ENCODE results near the gene REXO4. TPM values are rescaled to one million over a fixed set of nuclear protein-coding genes. Genes with fewer than 3 reads are reported as not detected.

Gene REXO4
- total and polyA plus RNA-seq, 2 of the 13 experiments (the other 11 are each of a cell fraction or from before 2014, with no cell fraction given): 18.5 to 30.4 TPM

- TF ChIP-seq NFKB2 (CRISPR knock-in tag; IDR thresholded peaks at IDR 0.05; ENCODE audit: borderline replicate concordance) (no peak), RBFOX2 (IDR thresholded peaks at IDR 0.05; ENCODE audit: low read depth, low read length) (peak; percentile 62; the same call in 1 of the 2 replicates), AGO2 (optimal IDR thresholded peaks at IDR 0.05; ENCODE audit: low read depth, low read length) (peak; percentile 62), ZUFSP (CRISPR knock-in tag; IDR thresholded peaks at IDR 0.05; ENCODE audit: borderline replicate concordance) (no peak), TRIM22 (IDR thresholded peaks at IDR 0.05) (no peak)
- no peak for ATAC-seq
- in situ Hi-C loops (cut with HindIII; ENCODE audit: extremely low pct_ligation_motif_present, low pct_unique_long_range_greater_than_20kb) (no loop called here), intact Hi-C loops (cut with micrococcal nuclease; ENCODE audit: unreplicated experiment) (no loop called here)
- H3K4me1 ChIP-seq (ENCODE audit: insufficient read depth, low read length): peaks cover 50% of the 10 kb centered on the region
- no peaks in the 10 kb centered on the region for H3K9me3 ChIP-seq (ENCODE audit: low read length)
- peaks cover 73% of the 10 kb centered on the region for H3K79me2 ChIP-seq (ENCODE audit: insufficient read depth, low read length)
- CTCF ChIA-PET (ENCODE audit: low intra/inter-chr PET ratio, low total read pairs): no interaction called here
- DNase-seq (ENCODE audit: low spot score): no peak
- WGBS (ENCODE audit: low lambda C conversion rate): 98% methylated on average over 17 of the region's 22 CpGs
- no peak overlapping the region for H3K9ac ChIP-seq (ENCODE audit: insufficient read depth, low read depth, low read length)
- no peak overlapping the region for H3K4me2 ChIP-seq (ENCODE audit: low read depth, low read length)
- H3K4me3 ChIP-seq (replicated peaks in 1 of 3; ENCODE audit: insufficient read depth in 1 of 3, low read depth in 2 of 3, low read length in 3 of 3): no peak overlapping the region
- no peak for FAIRE-seq
- no TSS peak for BruUV-seq (replicated peaks)
- H3K27me3 ChIP-seq (ENCODE audit: control insufficient read depth in 1 of 2, insufficient read depth in 2 of 2, low read length in 2 of 2): no peaks in the 10 kb centered on the region
- H2AFZ ChIP-seq (ENCODE audit: low read length): no peak overlapping the region
- H3K36me3 ChIP-seq (replicated peaks in 1 of 2; ENCODE audit: control insufficient read depth in 1 of 2, insufficient read depth in 2 of 2, low read length in 2 of 2): peaks cover 29 to 97% of the 10 kb centered on the region in 2 experiments
- peaks cover 86% of the 10 kb centered on the region for H4K20me1 ChIP-seq (ENCODE audit: insufficient read depth, low read length)
- POLR2A ChIA-PET: no interaction called here
- no peak overlapping the region for H3K27ac ChIP-seq (ENCODE audit: extremely low read length, insufficient read depth, low read length)
Measured at GRCh38 chr9:133367221-133367620, 50.6 kb downstream of the REXO4 start.

- FAIRE-seq: no peak
- no TSS peak for BruUV-seq (replicated peaks)
- H3K9ac ChIP-seq (ENCODE audit: insufficient read depth, low read depth, low read length): no peak overlapping the region
- peaks cover 31 to 97% of the 10 kb centered on the region in 2 experiments for H3K36me3 ChIP-seq (replicated peaks in 1 of 2; ENCODE audit: control insufficient read depth in 1 of 2, insufficient read depth in 2 of 2, low read length in 2 of 2)
- ChIA-PET CTCF (ENCODE audit: low intra/inter-chr PET ratio, low total read pairs) (no interaction called here), POLR2A (interaction anchor here (1.0 to 1.5 kb wide), 3 partner anchors 8 to 93 kb away, joined by 3 to 5 read pairs (median 4); partner anchors contain the start of genes CACFD1, SURF1 and SURF2)
- peaks cover 50% of the 10 kb centered on the region for H3K4me1 ChIP-seq (ENCODE audit: insufficient read depth, low read length)
- intact Hi-C loops (cut with micrococcal nuclease; ENCODE audit: unreplicated experiment): no loop called here
- in situ Hi-C loops (cut with HindIII; ENCODE audit: extremely low pct_ligation_motif_present, low pct_unique_long_range_greater_than_20kb): no loop called here
- H3K4me3 ChIP-seq (replicated peaks in 1 of 3; ENCODE audit: insufficient read depth in 1 of 3, low read depth in 2 of 3, low read length in 3 of 3): no peak overlapping the region
- peaks cover 86% of the 10 kb centered on the region for H4K20me1 ChIP-seq (ENCODE audit: insufficient read depth, low read length)
- H3K79me2 ChIP-seq (ENCODE audit: insufficient read depth, low read length): peaks cover 65% of the 10 kb centered on the region
- ATAC-seq: no peak
- no peak for DNase-seq (ENCODE audit: low spot score)
- H2AFZ ChIP-seq (ENCODE audit: low read length): no peak overlapping the region
- H3K27me3 ChIP-seq (ENCODE audit: control insufficient read depth in 1 of 2, insufficient read depth in 2 of 2, low read length in 2 of 2): no peaks in the 10 kb centered on the region
- WGBS (ENCODE audit: low lambda C conversion rate): 93% methylated on average over 5 of the region's 11 CpGs
- no peaks in the 10 kb centered on the region for H3K9me3 ChIP-seq (ENCODE audit: low read length)
- H3K27ac ChIP-seq (ENCODE audit: extremely low read length, insufficient read depth, low read length): no peak overlapping the region
- no peak overlapping the region for H3K4me2 ChIP-seq (ENCODE audit: low read depth, low read length)
- TF ChIP-seq ISX (CRISPR knock-in tag; conservative IDR thresholded peaks at IDR 0.05): no peak
- TF ChIP-seq CSRNP2 (CRISPR knock-in tag; conservative IDR thresholded peaks at IDR 0.05; ENCODE audit: low read depth): no peak
- TF ChIP-seq ATRX (CRISPR knock-in tag; IDR thresholded peaks at IDR 0.05; ENCODE audit: borderline replicate concordance): no peak
- no peak for TF ChIP-seq HDAC6 (IDR thresholded peaks at IDR 0.05; ENCODE audit: low read depth, low read length)
- TF ChIP-seq SIN3B (IDR thresholded peaks at IDR 0.05; ENCODE audit: low read length): no peak
- no peak for TF ChIP-seq ZNF292 (CRISPR knock-in tag; IDR thresholded peaks at IDR 0.05; ENCODE audit: borderline replicate concordance, low read depth)
- TF ChIP-seq ZBTB44 (CRISPR knock-in tag; IDR thresholded peaks at IDR 0.05): no peak
- TF ChIP-seq ZNF703 (CRISPR knock-in tag; IDR thresholded peaks at IDR 0.05; ENCODE audit: borderline replicate concordance): no peak
Measured at GRCh38 chr9:133366435-133366834, 51.4 kb downstream of the REXO4 start.
